Fibroblast of the aortic adventitia (primary cell): ENCODE data around the gene NMB. TPM values are rescaled to one million over a fixed set of nuclear protein-coding genes. Genes with fewer than 3 reads are reported as not detected.
"Not testable (repeated sequence)": the region's sequence is repeated elsewhere in the genome, so short reads cannot be mapped to it uniquely, and the experiment has no call there.

Experiments
- DNase-seq: peaks from one replicate; pipeline ENCODE4 v3.0.0-alpha.2; 2010; ENCODE audit warnings: low read depth
- H3K4me3 ChIP-seq: 2 replicates; pipeline ENCODE4 v1.5.1; 2011; ENCODE audit warnings: low read depth, mild to moderate bottlenecking, control low read depth, low read length, moderate library complexity
- CTCF ChIP-seq: IDR thresholded peaks from 2 replicates; pipeline ENCODE4 v1.5.1; 2011; ENCODE audit warnings: mild to moderate bottlenecking, low read length, control low read depth, inconsistent platforms; ENCODE audit not compliant: insufficient read depth
- total RNA-seq: library from RNA; depleted of rRNA; stranded (reverse); fragments of >200 nt; gene quantifications from 2 replicates; pipeline ENCODE4 v1.2.3, GENCODE V29; 2012; ENCODE audit warnings: low replicate concordance

The NMB gene
- total RNA-seq, 1 donor: 4.1 TPM

DNA sequence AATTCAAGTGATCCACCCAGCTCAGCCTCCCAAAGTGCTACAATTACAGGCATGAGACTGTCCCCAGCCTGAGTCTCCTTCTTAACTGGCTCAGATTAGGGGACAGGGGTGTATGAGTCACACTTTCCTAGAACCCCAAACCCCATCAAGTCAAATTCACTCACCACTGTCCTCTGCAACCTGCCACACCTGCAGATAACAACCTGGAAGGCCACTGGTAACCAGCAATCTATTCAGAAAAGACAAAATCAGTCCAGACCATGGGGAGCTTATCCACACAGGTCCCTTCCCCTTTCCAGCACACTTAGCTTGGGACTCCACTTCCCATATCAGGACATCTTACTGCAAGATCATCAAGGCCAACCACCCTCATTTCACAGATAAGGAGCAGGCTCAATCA, 10.3 kb downstream of the NMB start:
- no peak for TF ChIP-seq CTCF
- no peak for DNase-seq
- H3K4me3 ChIP-seq: no peak overlapping the region

GRCh38 chr15:84645997-84646396, 12.0 kb downstream of the NMB start:
- no peak overlapping the region for H3K4me3 ChIP-seq
- DNase-seq: no peak
- no peak for TF ChIP-seq CTCF

DNA sequence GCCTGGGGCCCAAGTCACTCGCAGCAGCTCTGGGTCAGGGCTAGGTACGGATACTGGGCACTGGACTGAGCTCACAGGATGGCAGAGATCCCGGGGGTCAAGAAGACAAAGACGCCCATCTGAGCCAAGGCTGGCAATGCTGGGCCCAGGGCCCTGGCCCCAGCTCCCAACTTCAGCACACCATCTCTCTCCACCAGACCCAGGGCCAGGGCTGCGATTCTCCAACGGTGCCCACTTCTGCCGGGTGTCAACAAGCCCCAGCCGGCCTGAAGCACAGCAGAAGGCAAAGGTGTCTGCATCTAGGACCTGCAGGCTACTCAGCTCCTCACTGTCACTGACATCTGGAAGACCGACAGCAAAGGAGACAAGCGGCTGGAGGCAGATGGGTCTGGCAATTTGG, 12.5 kb downstream of the NMB start:
- DNase-seq: no peak
- no peak overlapping the region for H3K4me3 ChIP-seq
- TF ChIP-seq CTCF: no peak

DNA sequence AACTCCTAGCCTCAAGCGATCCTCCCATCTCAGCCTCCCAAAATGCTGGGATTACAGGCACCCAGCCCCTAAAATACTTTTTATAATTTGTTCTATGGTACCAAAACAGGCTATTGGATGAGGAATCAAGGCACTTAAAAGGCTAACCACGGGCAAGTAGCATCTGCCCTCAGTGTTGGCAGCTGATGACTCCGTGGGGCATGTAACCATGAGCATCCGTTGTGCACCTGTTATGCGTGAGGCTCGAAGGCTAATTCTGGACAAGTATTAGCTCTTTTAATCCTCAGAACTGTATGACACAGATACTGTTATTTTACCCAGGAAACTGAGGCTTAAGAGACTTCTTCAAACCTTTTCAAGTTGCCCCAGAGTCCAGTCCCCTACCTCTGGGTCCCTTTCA, 14.2 kb downstream of the NMB start:
- no peak for TF ChIP-seq CTCF
- no peak overlapping the region for H3K4me3 ChIP-seq
- DNase-seq: no peak

DNA sequence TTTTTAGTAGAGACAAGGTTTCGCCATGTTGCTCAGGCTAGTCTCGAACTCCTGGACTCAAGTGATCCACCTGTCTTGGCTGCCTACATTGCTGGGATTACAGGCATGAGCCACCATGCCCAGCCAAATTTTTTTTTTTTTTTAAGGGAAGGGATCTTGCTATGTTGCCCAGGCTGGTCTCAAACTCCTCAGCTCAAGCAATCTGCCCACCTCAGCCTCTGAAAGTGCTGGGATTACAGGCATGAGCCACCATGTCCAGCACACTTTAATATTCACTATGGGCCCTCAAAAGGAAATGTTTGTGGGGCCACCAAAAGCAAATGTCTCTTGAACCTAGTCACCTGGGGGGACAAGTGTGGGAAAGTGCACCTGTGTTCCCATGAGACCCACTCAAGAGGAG, 15.4 kb downstream of the NMB start:
- not testable (repeated sequence) for DNase-seq, H3K4me3 ChIP-seq

DNA sequence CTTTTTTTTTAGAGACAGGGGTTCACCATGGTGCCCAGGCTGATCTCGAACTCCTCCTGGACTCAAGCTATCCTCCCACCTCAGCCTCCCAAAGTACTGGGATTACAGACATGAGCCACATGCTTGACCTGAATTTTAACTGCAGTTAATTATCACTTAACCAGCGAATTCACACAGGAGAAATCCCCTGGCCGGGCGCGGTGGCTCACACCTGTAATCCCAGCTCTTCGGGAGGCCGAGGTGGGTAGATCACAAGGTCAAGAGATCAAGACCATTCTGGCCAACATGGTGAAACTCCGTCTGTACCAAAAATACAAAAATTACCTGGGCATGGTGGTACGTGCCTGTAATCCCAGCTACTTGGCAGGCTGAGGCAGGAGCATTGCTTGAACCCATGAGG, 16.1 kb downstream of the NMB start:
- DNase-seq: not testable (repeated sequence)

DNA sequence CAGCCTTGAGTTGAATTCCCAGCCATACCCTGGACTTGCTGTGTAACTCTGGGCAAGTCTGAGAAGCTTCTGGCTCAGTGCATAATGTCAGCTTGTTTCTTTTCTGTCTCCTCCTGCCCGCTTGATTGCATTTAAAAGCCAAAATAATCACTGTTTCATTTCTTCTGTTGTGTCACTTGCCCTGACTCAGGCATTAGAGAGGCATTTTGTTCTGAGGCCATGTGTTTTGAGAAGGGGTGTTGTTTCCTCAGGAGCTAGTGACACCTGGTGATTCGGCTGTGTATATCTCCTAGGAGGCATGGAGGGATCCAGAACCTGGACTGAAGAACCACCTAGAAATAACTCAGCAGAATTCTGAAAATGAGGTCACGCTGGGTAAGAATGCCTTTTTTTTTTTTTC, 19.9 kb downstream of the NMB start:
- no peak for TF ChIP-seq CTCF
- peak; percentile 46 for DNase-seq
- no peak overlapping the region for H3K4me3 ChIP-seq

More for the DNA sequence above, 16.1 kb downstream of the NMB start:
- H3K4me3 ChIP-seq: not testable (repeated sequence)

GRCh38 chr15:84634228-84634837, 23.7 kb downstream of the NMB start:
- TF ChIP-seq CTCF: no peak

More at GRCh38 chr15:84634228-84634837, 23.7 kb downstream of the NMB start:
- peak; percentile 15 for DNase-seq
- peak overlapping the region; percentile 86 for H3K4me3 ChIP-seq
